ENCODE data around the gene PRKAG2. TPM values are rescaled to one million over a fixed set of nuclear protein-coding genes. Genes with fewer than 3 reads are reported as not detected.

Gene PRKAG2
- total and polyA plus RNA-seq, 2 experiments from 2014 or later: 9.1 to 14.9 TPM

GRCh38 chr7:151800861-151801260, 76.1 kb downstream of the PRKAG2 start (continued):
- TF ChIP-seq, protein P1, sequence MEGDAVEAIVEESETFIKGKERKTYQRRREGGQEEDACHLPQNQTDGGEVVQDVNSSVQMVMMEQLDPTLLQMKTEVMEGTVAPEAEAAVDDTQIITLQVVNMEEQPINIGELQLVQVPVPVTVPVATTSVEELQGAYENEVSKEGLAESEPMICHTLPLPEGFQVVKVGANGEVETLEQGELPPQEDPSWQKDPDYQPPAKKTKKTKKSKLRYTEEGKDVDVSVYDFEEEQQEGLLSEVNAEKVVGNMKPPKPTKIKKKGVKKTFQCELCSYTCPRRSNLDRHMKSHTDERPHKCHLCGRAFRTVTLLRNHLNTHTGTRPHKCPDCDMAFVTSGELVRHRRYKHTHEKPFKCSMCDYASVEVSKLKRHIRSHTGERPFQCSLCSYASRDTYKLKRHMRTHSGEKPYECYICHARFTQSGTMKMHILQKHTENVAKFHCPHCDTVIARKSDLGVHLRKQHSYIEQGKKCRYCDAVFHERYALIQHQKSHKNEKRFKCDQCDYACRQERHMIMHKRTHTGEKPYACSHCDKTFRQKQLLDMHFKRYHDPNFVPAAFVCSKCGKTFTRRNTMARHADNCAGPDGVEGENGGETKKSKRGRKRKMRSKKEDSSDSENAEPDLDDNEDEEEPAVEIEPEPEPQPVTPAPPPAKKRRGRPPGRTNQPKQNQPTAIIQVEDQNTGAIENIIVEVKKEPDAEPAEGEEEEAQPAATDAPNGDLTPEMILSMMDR (conservative IDR thresholded peaks at IDR 0.05; ENCODE audit: low read depth in 2 of 2): no peak
- TF ChIP-seq ZNF114 (CRISPR knock-in tag; IDR thresholded peaks at IDR 0.05) (no peak), POLR2AphosphoS5 (IDR thresholded peaks at IDR 0.05; ENCODE audit: low read depth) (no peak), EZH2 (IDR thresholded peaks at IDR 0.05; ENCODE audit: low read depth, unreplicated experiment) (no peak), ETS1 (IDR thresholded peaks at IDR 0.05) (no peak), CREB1 (CRISPR knock-in tag; IDR thresholded peaks at IDR 0.05; ENCODE audit: low read depth) (no peak)

DNA sequence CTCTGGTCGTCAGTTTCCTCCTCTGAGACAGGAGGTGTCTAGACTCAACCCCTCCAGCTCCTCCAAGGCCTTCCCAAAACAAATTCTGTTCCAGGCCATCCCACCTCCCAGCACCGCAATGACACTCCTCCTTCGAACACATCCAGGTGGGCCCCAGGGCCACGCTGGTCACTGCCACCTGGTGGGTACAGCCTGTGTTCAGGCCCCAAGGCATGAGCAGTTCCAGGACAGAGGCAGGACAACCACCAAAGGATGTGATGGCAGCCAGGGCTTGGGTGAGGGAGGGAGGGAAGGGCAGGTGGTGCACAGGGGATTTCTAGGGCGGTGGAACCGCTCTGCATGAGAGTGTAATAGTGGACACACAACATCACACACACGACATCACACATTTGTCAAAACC, 76.5 kb downstream of the PRKAG2 start:
- Mint-ChIP-seq H3K36me3 (ENCODE audit: low read depth) (no peaks in the 10 kb centered on the region), H3K4me3 (no peak overlapping the region), H3K9me3 (no peaks in the 10 kb centered on the region), H3K27me3 (ENCODE audit: insufficient read depth, low read depth, poor library complexity) (peaks cover 2% of the 10 kb centered on the region), H3K27ac (no peak overlapping the region), H3K4me1 (no peaks in the 10 kb centered on the region)
- H3F3A ChIP-seq (replicated peaks; ENCODE audit: low read depth): no peaks in the 10 kb centered on the region
- H3K27me3 ChIP-seq (ENCODE audit: insufficient read depth): no peaks in the 10 kb centered on the region
- no peak overlapping the region for H3K4me3 ChIP-seq
- H3K9me2 ChIP-seq (ENCODE audit: insufficient read depth): no peaks in the 10 kb centered on the region
- no peak overlapping the region for H3K27ac ChIP-seq (ENCODE audit: low read depth)
- no peaks in the 10 kb centered on the region for H4K20me1 ChIP-seq (replicated peaks; ENCODE audit: insufficient read depth)
- no peaks in the 10 kb centered on the region for H3K79me2 ChIP-seq (replicated peaks; ENCODE audit: insufficient read depth)
- H3K36me3 ChIP-seq (ENCODE audit: insufficient read depth): no peaks in the 10 kb centered on the region
- no peaks in the 10 kb centered on the region for H3K4me1 ChIP-seq (ENCODE audit: insufficient read depth)
- no peak for TF ChIP-seq EZH2 (IDR thresholded peaks at IDR 0.05; ENCODE audit: low read depth, unreplicated experiment)
- H2AFZ ChIP-seq: no peak overlapping the region
- H3K4me2 ChIP-seq: no peak overlapping the region
- no peak for ATAC-seq
- DNase-seq (ENCODE audit: low spot score): no peak

DNA sequence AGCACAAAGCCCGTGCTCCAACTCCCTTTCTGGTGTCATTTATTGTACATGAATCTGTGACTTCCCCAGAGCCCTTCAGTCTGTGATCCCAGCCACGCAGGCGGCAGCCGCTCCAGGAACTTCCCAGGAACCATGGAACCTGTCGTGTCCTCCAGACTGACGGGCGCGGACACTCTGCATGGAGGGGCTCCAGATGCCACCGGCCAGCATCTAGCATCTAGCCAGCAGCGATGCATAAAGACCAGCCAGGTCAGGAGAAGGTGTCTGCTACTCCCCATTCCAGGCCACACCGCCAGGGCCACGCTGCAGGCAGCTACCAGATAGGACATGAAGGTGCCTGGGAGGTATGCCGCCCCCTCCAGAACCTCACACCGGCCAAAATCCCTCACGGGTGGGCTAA, 77.4 kb downstream of the PRKAG2 start:
- DNase-seq (ENCODE audit: low spot score) (no peak), ATAC-seq (no peak)
- H3K4me1 ChIP-seq (ENCODE audit: insufficient read depth): no peaks in the 10 kb centered on the region
- no peaks in the 10 kb centered on the region for H3F3A ChIP-seq (replicated peaks; ENCODE audit: low read depth)
- no peak overlapping the region for H3K4me2 ChIP-seq
- no peak overlapping the region for H3K27ac ChIP-seq (ENCODE audit: low read depth)
- no peaks in the 10 kb centered on the region for H3K79me2 ChIP-seq (replicated peaks; ENCODE audit: insufficient read depth)
- Mint-ChIP-seq H3K27me3 (ENCODE audit: insufficient read depth, low read depth, poor library complexity) (peaks cover 3% of the 10 kb centered on the region), H3K9me3 (no peaks in the 10 kb centered on the region), H3K4me3 (no peak overlapping the region), H3K36me3 (ENCODE audit: low read depth) (no peaks in the 10 kb centered on the region), H3K4me1 (peaks cover 5% of the 10 kb centered on the region; the same call in 1 of the 3 replicates), H3K27ac (no peak overlapping the region)
- no peaks in the 10 kb centered on the region for H4K20me1 ChIP-seq (replicated peaks; ENCODE audit: insufficient read depth)
- no peak overlapping the region for H2AFZ ChIP-seq
- no peaks in the 10 kb centered on the region for H3K9me2 ChIP-seq (ENCODE audit: insufficient read depth)
- no peaks in the 10 kb centered on the region for H3K27me3 ChIP-seq (ENCODE audit: insufficient read depth)
- H3K36me3 ChIP-seq (ENCODE audit: insufficient read depth): no peaks in the 10 kb centered on the region
- H3K4me3 ChIP-seq: no peak overlapping the region
- TF ChIP-seq NANOG (IDR thresholded peaks at IDR 0.05; ENCODE audit: borderline replicate concordance) (no peak), ZNF114 (CRISPR knock-in tag; IDR thresholded peaks at IDR 0.05) (no peak), EZH2phosphoT487 (IDR thresholded peaks at IDR 0.05; ENCODE audit: unreplicated experiment) (no peak), EZH2 (IDR thresholded peaks at IDR 0.05; ENCODE audit: low read depth, unreplicated experiment) (no peak), POLR2AphosphoS5 (IDR thresholded peaks at IDR 0.05; ENCODE audit: low read depth) (no peak), ZNF462 (CRISPR knock-in tag; IDR thresholded peaks at IDR 0.05) (no peak)
